Panc1 (cell line): ENCODE measurements around the gene LKAAEAR1. TPM values are rescaled to one million over a fixed set of nuclear protein-coding genes. Genes with fewer than 3 reads are reported as not detected.

Source experiments
- ATAC-seq: fragments of 200-7000 bp; cut with Tn5 transposase; 2 replicates; pipeline ENCODE4 v1.9.1; 2020; ENCODE audit warnings: mild to moderate bottlenecking, moderate library complexity
- BruUV-seq: library from RNA; stranded (reverse); fragments of 400-500 nt; replicated peaks from 2 replicates; lab custom pipeline; 2021; lab: Mats Ljungman, UMichigan
- CTCF ChIA-PET: fragments of 300-600 bp; sonication (Branson Sonifier 250); formaldehyde crosslinking; loops from one replicate; lab custom pipeline; 2022; ENCODE audit warnings: antibody characterized with exemption; lab: Charles Lee
- POLR2A ChIA-PET: fragments of 300-600 bp; sonication (Branson Sonifier 250); formaldehyde crosslinking; loops from one replicate; lab custom pipeline; 2022; ENCODE audit warnings: antibody characterized with exemption; lab: Charles Lee
- DNase-seq: peaks from one replicate; pipeline ENCODE4 v3.0.0-alpha.2; 2010; ENCODE audit warnings: low read depth, low spot score
- H3K27ac ChIP-seq: 2 replicates; pipeline ENCODE4 v1.5.1; 2011; ENCODE audit warnings: mild to moderate bottlenecking, low read length, inconsistent platforms
- H3K27me3 ChIP-seq: fragments of 200-500 bp; sonication (Bioruptor generic); 2 replicates; pipeline ENCODE4 v1.6.0; 2014; ENCODE audit warnings: low read length, inconsistent platforms; ENCODE audit not compliant: control insufficient read depth, insufficient read depth
- H3K36me3 ChIP-seq: fragments of 200-500 bp; sonication (Bioruptor generic); 2 replicates; pipeline ENCODE4 v1.5.1; 2014; ENCODE audit warnings: inconsistent platforms, mild to moderate bottlenecking, low read length, moderate library complexity; ENCODE audit not compliant: control insufficient read depth, insufficient read depth
- H3K4me1 ChIP-seq: 2 replicates; pipeline ENCODE4 v1.5.1; 2011; ENCODE audit warnings: inconsistent platforms, mild to moderate bottlenecking, low read length, moderate library complexity; ENCODE audit not compliant: control insufficient read depth, insufficient read depth
- H3K4me3 ChIP-seq, 2 experiments: 2 replicates each; pipeline ENCODE4 v1.5.1; 2011 to 2012; ENCODE audit warnings: low read depth in 2 of 2, low read length in 2 of 2, mild to moderate bottlenecking in 2 of 2, inconsistent platforms in 1 of 2, moderate library complexity in 1 of 2
- H3K9me3 ChIP-seq: fragments of 200-500 bp; sonication (Bioruptor generic); 2 replicates; pipeline ENCODE4 v1.5.1; 2014; ENCODE audit warnings: low read depth, mild to moderate bottlenecking, inconsistent platforms, low read length, moderate library complexity; ENCODE audit not compliant: control insufficient read depth, insufficient read depth
- POLR2AphosphoS5 ChIP-seq: IDR thresholded peaks from 2 replicates; pipeline ENCODE4 v1.6.1; 2012; ENCODE audit warnings: mild to moderate bottlenecking, low read depth, low read length, moderate library complexity
- REST ChIP-seq, 2 experiments: IDR thresholded peaks; 2 replicates each; pipeline ENCODE4 v1.6.1; 2011 to 2012; ENCODE audit warnings: low read depth in 2 of 2, control low read depth in 1 of 2, low read length in 1 of 2, mild to moderate bottlenecking in 1 of 2, moderate library complexity in 1 of 2; ENCODE audit not compliant: insufficient read depth in 1 of 2
- SIN3A ChIP-seq: IDR thresholded peaks from 2 replicates; pipeline ENCODE4 v1.6.1; 2012; ENCODE audit warnings: low read depth, mild to moderate bottlenecking, low read length, moderate library complexity, borderline replicate concordance; ENCODE audit not compliant: insufficient read depth
- TCF7L2 ChIP-seq: IDR thresholded peaks from 2 replicates; pipeline ENCODE4 v1.6.1; 2011; ENCODE audit warnings: mild to moderate bottlenecking, low read depth, low read length, inconsistent platforms
- in situ Hi-C: cut with HindIII; loops from 2 replicates; pipeline ENCODE4 v1.10.0; 2016; ENCODE audit warnings: low sequenced_read_pairs, low pct_unique_long_range_greater_than_20kb
- intact Hi-C: fragments of 100-400 bp; cut with micrococcal nuclease; formaldehyde crosslinking; loops from one replicate; pipeline ENCODE4 v1.10.0; 2022; ENCODE audit not compliant: unreplicated experiment
- total RNA-seq: library from RNA; stranded (reverse); gene quantifications from one replicate; pipeline ENCODE4 v1.2.1, GENCODE V29; 2021; ENCODE audit not compliant: unreplicated experiment
- TF ChIP-seq, protein P1 (sequence below): fragments of 450-650 bp; IDR thresholded peaks from 2 replicates; pipeline ENCODE4 v1.5.1; 2017; ENCODE audit warnings: mild to moderate bottlenecking

The LKAAEAR1 gene
- total RNA-seq, 1 experiment from 2014 or later, result 0.67 TPM

DNA sequence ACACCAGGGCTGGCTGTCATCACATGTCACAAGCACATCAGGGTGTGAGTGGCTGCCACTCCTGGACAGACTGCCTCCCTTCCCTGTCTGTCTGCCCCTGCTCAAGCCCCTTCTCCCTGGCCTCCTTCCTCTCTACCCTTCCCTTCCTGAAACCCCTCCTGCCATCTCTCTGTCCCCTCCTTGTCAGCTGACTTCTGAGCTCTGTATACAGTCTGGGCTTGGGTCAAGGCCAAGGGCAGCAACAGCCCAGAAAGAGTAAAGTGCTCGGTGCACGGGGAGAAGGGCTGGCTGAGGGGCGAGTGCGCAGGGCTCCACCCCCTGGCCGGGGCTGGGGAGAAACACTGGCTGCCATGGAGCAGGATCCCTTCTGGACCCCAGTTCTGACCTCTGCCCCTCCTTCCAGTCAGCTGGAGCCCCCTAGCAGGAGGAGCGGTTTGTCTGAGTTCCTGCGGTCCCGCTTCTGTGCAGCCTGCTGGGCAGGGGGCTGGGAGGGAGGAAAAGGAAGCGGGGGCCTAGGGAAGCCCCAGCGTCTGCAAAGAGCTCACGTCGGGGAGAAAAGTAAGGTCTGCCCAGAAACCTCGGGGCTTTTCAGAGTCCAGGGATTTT is 2.0 kb downstream of the LKAAEAR1 start:
- Histone ChIP-seq H3K9me3 (no peaks in the 10 kb centered on the region), H3K4me1 (peaks cover 21% of the 10 kb centered on the region), H3K27ac (no peak overlapping the region), H3K4me3 (no peak overlapping the region), H3K27me3 (no peaks in the 10 kb centered on the region), H3K36me3 (no peaks in the 10 kb centered on the region)
- in situ Hi-C loops, result no loop called here
- no peak for DNase-seq
- intact Hi-C loops, result no loop called here
- no peak for TF ChIP-seq POLR2AphosphoS5
- TF ChIP-seq REST (IDR thresholded peaks at IDR 0.05; ENCODE audit: insufficient read depth in 1 of 2, low read depth in 2 of 2, low read length in 1 of 2), result no peak
- TF ChIP-seq TCF7L2, result no peak
- no TSS peak for BruUV-seq
- ChIA-PET CTCF (no interaction called here), POLR2A (interaction anchor here (0.7 kb wide), 1 partner anchor 23 kb away, joined by 4 read pairs; no protein-coding TSS in a partner anchor)
- no peak for ATAC-seq

DNA sequence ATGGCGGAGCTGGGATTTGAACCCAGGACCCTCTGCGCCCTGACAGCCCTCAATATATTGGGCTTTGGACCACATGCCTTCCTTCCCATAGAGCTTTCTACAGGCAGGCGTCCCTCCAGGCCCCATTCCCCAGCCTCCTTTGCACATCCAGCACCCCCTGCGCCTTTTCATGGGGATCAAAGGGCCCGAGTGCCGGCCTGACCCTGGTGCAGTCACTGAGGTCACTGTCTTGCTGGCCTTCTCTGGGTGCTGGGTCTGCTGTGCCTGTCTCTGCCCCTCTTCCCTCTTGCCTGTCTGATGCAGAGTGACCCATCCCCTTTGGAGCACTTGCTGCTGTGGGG is 2.6 kb downstream of the LKAAEAR1 start:
- DNase-seq (no peak), ATAC-seq (no peak)
- in situ Hi-C loops, result no loop called here
- POLR2A ChIA-PET, result interaction anchor here (0.7 kb wide), 1 partner anchor 23 kb away, joined by 4 read pairs; no protein-coding TSS in a partner anchor
- CTCF ChIA-PET, result interaction anchor here (0.6 kb wide), 1 partner anchor 37 kb away, joined by 3 read pairs; no protein-coding TSS in a partner anchor
- Histone ChIP-seq H3K9me3 (no peaks in the 10 kb centered on the region), H3K27ac (no peak overlapping the region), H3K36me3 (no peaks in the 10 kb centered on the region), H3K4me1 (peaks cover 21% of the 10 kb centered on the region), H3K27me3 (no peaks in the 10 kb centered on the region), H3K4me3 (no peak overlapping the region)
- no TSS peak for BruUV-seq
- TF ChIP-seq, protein P1, sequence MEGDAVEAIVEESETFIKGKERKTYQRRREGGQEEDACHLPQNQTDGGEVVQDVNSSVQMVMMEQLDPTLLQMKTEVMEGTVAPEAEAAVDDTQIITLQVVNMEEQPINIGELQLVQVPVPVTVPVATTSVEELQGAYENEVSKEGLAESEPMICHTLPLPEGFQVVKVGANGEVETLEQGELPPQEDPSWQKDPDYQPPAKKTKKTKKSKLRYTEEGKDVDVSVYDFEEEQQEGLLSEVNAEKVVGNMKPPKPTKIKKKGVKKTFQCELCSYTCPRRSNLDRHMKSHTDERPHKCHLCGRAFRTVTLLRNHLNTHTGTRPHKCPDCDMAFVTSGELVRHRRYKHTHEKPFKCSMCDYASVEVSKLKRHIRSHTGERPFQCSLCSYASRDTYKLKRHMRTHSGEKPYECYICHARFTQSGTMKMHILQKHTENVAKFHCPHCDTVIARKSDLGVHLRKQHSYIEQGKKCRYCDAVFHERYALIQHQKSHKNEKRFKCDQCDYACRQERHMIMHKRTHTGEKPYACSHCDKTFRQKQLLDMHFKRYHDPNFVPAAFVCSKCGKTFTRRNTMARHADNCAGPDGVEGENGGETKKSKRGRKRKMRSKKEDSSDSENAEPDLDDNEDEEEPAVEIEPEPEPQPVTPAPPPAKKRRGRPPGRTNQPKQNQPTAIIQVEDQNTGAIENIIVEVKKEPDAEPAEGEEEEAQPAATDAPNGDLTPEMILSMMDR, result no peak
- no peak for TF ChIP-seq TCF7L2
- TF ChIP-seq POLR2AphosphoS5, result no peak
- no peak for TF ChIP-seq REST (IDR thresholded peaks at IDR 0.05; ENCODE audit: insufficient read depth in 1 of 2, low read depth in 2 of 2, low read length in 1 of 2)
- TF ChIP-seq SIN3A, result no peak
- intact Hi-C loops, result no loop called here
